Keratinocyte (primary cell): ENCODE measurements around the gene GMCL1. TPM values are rescaled to one million over a fixed set of nuclear protein-coding genes. Genes with fewer than 3 reads are reported as not detected.

Experiments used
- DNase-seq: peaks from one replicate; pipeline ENCODE4 v3.0.0-alpha.2; 2011; ENCODE audit warnings: low read depth, missing footprints, low spot score
- FAIRE-seq: peaks from 2 replicates; lab custom pipeline; 2011; peaks lifted over from hg19 to GRCh38; lab: Jason Lieb, UNC
- H2AFZ ChIP-seq: 2 replicates; pipeline ENCODE4 v1.6.0; 2012; ENCODE audit warnings: low read length, control low read depth, inconsistent platforms; ENCODE audit not compliant: control insufficient read depth
- H3K27ac ChIP-seq: 2 replicates; pipeline ENCODE4 v1.5.1; 2011; ENCODE audit warnings: low read length; ENCODE audit not compliant: control insufficient read depth, insufficient read depth
- H3K27me3 ChIP-seq: 3 replicates; pipeline ENCODE4 v1.6.0; 2011; ENCODE audit warnings: low read length; ENCODE audit not compliant: control insufficient read depth, insufficient read depth; ENCODE audit errors: extremely low read depth
- H3K36me3 ChIP-seq, 2 experiments: 2 replicates in 1 of 2; 3 replicates in 1 of 2; pipeline ENCODE4 v1.5.1; 2011; ENCODE audit warnings: low read length in 2 of 2, mild to moderate bottlenecking in 1 of 2; ENCODE audit not compliant: control insufficient read depth in 2 of 2, insufficient read depth in 2 of 2; ENCODE audit errors: extremely low read depth in 1 of 2
- H3K4me1 ChIP-seq: 3 replicates; pipeline ENCODE4 v1.5.1; 2011; ENCODE audit warnings: low read length; ENCODE audit not compliant: control insufficient read depth, insufficient read depth; ENCODE audit errors: extremely low read depth
- H3K4me2 ChIP-seq: 3 replicates; pipeline ENCODE4 v1.6.0; 2011; ENCODE audit warnings: low read depth, low read length; ENCODE audit not compliant: control insufficient read depth, insufficient read depth; ENCODE audit errors: extremely low read depth
- H3K4me3 ChIP-seq, 3 experiments: fragments of 200-600 bp in 1 of 3; sonication (generic) in 1 of 3; 2 replicates in 2 of 3; 3 replicates in 1 of 3; pipeline ENCODE4 v1.5.1; 2011 to 2016; ENCODE audit warnings: low read length in 3 of 3, mild to moderate bottlenecking in 3 of 3, control low read depth in 2 of 3, inconsistent platforms in 1 of 3, low read depth in 1 of 3, mixed read lengths in 1 of 3, mixed run types in 1 of 3, moderate library complexity in 1 of 3; ENCODE audit not compliant: control insufficient read depth in 2 of 3, insufficient read depth in 2 of 3; ENCODE audit errors: extremely low read depth in 1 of 3
- H3K79me2 ChIP-seq: 2 replicates; pipeline ENCODE4 v1.6.0; 2012; ENCODE audit warnings: low read length; ENCODE audit not compliant: control insufficient read depth, insufficient read depth
- H3K9ac ChIP-seq: 3 replicates; pipeline ENCODE4 v1.6.0; 2011; ENCODE audit warnings: low read length; ENCODE audit not compliant: control insufficient read depth, insufficient read depth; ENCODE audit errors: extremely low read depth
- H3K9me1 ChIP-seq: 3 replicates; pipeline ENCODE4 v1.6.0; 2011; ENCODE audit warnings: low read length; ENCODE audit not compliant: control insufficient read depth, insufficient read depth; ENCODE audit errors: extremely low read depth
- H3K9me3 ChIP-seq: 2 replicates; pipeline ENCODE4 v1.5.1; 2012; ENCODE audit warnings: low read depth, low read length; ENCODE audit not compliant: control insufficient read depth
- H4K20me1 ChIP-seq: 3 replicates; pipeline ENCODE4 v1.6.0; 2011; ENCODE audit warnings: low read length; ENCODE audit not compliant: control insufficient read depth, insufficient read depth; ENCODE audit errors: extremely low read depth
- CTCF ChIP-seq, 3 experiments: IDR thresholded peaks in 1 of 3; conservative IDR thresholded peaks in 1 of 3; optimal IDR thresholded peaks in 1 of 3; 2 replicates in 2 of 3; 3 replicates in 1 of 3; pipeline versions ENCODE3 to v1.5.1; 2011; ENCODE audit warnings: low read length in 3 of 3, mild to moderate bottlenecking in 3 of 3, moderate library complexity in 2 of 3, control low read depth in 1 of 3, inconsistent platforms in 1 of 3; ENCODE audit not compliant: insufficient read depth in 2 of 3; ENCODE audit errors: extremely low read depth in 1 of 3
- EZH2 ChIP-seq: IDR thresholded peaks from one replicate; pipeline ENCODE4 v1.6.1; 2012; ENCODE audit warnings: inconsistent platforms, mild to moderate bottlenecking, low read length, moderate library complexity
- dilution Hi-C: fragments of 300-500 bp; cut with MboI; formaldehyde crosslinking; loops from one replicate; pipeline ENCODE4 v1.7.0; 2020; ENCODE audit warnings: low sequenced_read_pairs; ENCODE audit not compliant: extremely low pct_ligation_motif_present
- polyA plus RNA-seq, 5 experiments: library from polyadenylated mRNA; depleted of rRNA in 3 of 5; stranded (reverse) in 3 of 5; stranded (forward) in 1 of 5; unstranded in 1 of 5; fragments of >200 nt; gene quantifications; 1 replicate in 1 of 5; 2 replicates in 3 of 5; 3 replicates in 1 of 5; pipeline versions ENCODE4 v1.2.1 to v1.2.3, GENCODE V29; 2011 to 2012; ENCODE audit warnings: missing spikeins in 2 of 5, low read depth in 1 of 5, low replicate concordance in 1 of 5

The GMCL1 gene
- polyA plus RNA-seq, 1 donor (not counting 4 experiments of a cell fraction or from before 2014, with no cell fraction given): 7.5 TPM

- Histone ChIP-seq H2AFZ (no peak overlapping the region), H3K27me3 (no peaks in the 10 kb centered on the region), H3K9me3 (no peaks in the 10 kb centered on the region), H3K9ac (no peak overlapping the region), H3K9me1 (no peaks in the 10 kb centered on the region), H3K4me1 (peaks cover 18% of the 10 kb centered on the region), H3K27ac (no peak overlapping the region), H3K4me3 (no peak overlapping the region), H3K79me2 (no peaks in the 10 kb centered on the region), H3K4me2 (no peak overlapping the region), H4K20me1 (no peaks in the 10 kb centered on the region), H3K36me3 (peaks cover 7 to 9% of the 10 kb centered on the region in 2 experiments)
- TF ChIP-seq EZH2: no peak
- no peak for TF ChIP-seq CTCF (optimal IDR thresholded peaks at IDR 0.05 in 1 of 3, IDR thresholded peaks at IDR 0.05 in 1 of 3, conservative IDR thresholded peaks at IDR 0.05 in 1 of 3; ENCODE audit: extremely low read depth in 1 of 3, insufficient read depth in 2 of 3, low read length in 3 of 3)
- dilution Hi-C loops: no loop called here
- no peak for FAIRE-seq
- no peak for DNase-seq
Observed at GRCh38 chr2:69781321-69782248, 47.9 kb upstream of the GMCL1 start.

- H3K27me3 ChIP-seq: no peaks in the 10 kb centered on the region
- DNase-seq: no peak
- peaks cover 11% of the 10 kb centered on the region for H3K4me1 ChIP-seq
- no peak for FAIRE-seq
- no peak overlapping the region for H2AFZ ChIP-seq
- H3K4me3 ChIP-seq: no peak overlapping the region
- TF ChIP-seq EZH2 (no peak), CTCF (optimal IDR thresholded peaks at IDR 0.05 in 1 of 3, IDR thresholded peaks at IDR 0.05 in 1 of 3, conservative IDR thresholded peaks at IDR 0.05 in 1 of 3; ENCODE audit: extremely low read depth in 1 of 3, insufficient read depth in 2 of 3, low read length in 3 of 3) (no peak)
- dilution Hi-C loops: no loop called here
- H3K4me2 ChIP-seq: no peak overlapping the region
- no peaks in the 10 kb centered on the region for H3K9me3 ChIP-seq
- no peaks in the 10 kb centered on the region for H3K9me1 ChIP-seq
- no peak overlapping the region for H3K27ac ChIP-seq
- no peaks in the 10 kb centered on the region for H3K79me2 ChIP-seq
- H4K20me1 ChIP-seq: no peaks in the 10 kb centered on the region
- no peak overlapping the region for H3K9ac ChIP-seq
- peaks cover 17 to 21% of the 10 kb centered on the region in 2 experiments for H3K36me3 ChIP-seq
Observed at GRCh38 chr2:69784228-69784627, 45.2 kb upstream of the GMCL1 start.
